GM12878 (cell line): ENCODE measurements around the gene CORO2B. TPM values are rescaled to one million over a fixed set of nuclear protein-coding genes. Genes with fewer than 3 reads are reported as not detected.

Source experiments
- ATAC-seq: fragments of 200-7000 bp; cut with Tn5 transposase; 3 replicates; pipeline ENCODE4 v1.9.1; 2020; ENCODE audit warnings: mild to moderate bottlenecking, moderate library complexity
- BruUV-seq: library from RNA; stranded (reverse); fragments of 400-500 nt; replicated peaks from 2 replicates; lab custom pipeline; 2021; lab: Mats Ljungman, UMichigan
- CTCF ChIA-PET: fragments of 300-600 bp; sonication (Branson Sonifier 250); formaldehyde crosslinking; extraction: SDS; loops from one replicate; lab custom pipeline; 2021; ENCODE audit warnings: inconsistent platforms; lab: Yijun Ruan, JAX
- POLR2A ChIA-PET: fragments of 350-600 bp; formaldehyde crosslinking; extraction: SDS; loops from one replicate; lab custom pipeline; 2021; ENCODE audit warnings: inconsistent platforms; lab: Charles Lee
- RAD21 ChIA-PET: fragments of 300-600 bp; sonication (Branson Sonifier 250); formaldehyde crosslinking; loops from one replicate; lab custom pipeline; 2023; ENCODE audit warnings: antibody characterized with exemption; ENCODE audit not compliant: unreplicated experiment; lab: Charles Lee
- SMC1A ChIA-PET: fragments of 300-600 bp; sonication (Branson Sonifier 250); formaldehyde crosslinking; loops from one replicate; lab custom pipeline; 2023; ENCODE audit not compliant: unreplicated experiment, uncharacterized antibody; lab: Charles Lee
- DNase-seq: peaks from one replicate; pipeline ENCODE4 v3.0.0-alpha.2; 2011; ENCODE audit warnings: low read depth, low spot score
- FAIRE-seq: peaks from 3 replicates; lab custom pipeline; 2011; peaks lifted over from hg19 to GRCh38; lab: Jason Lieb, UNC
- H2AFZ ChIP-seq: 2 replicates; pipeline ENCODE4 v1.6.0; 2011; ENCODE audit warnings: low read depth, low read length, control low read depth; ENCODE audit not compliant: control insufficient read depth
- H3K27ac ChIP-seq: 2 replicates; pipeline ENCODE4 v1.5.1; 2011; ENCODE audit warnings: control low read depth; ENCODE audit not compliant: control insufficient read depth, insufficient read depth
- H3K27me3 ChIP-seq, 2 experiments: replicated peaks in 1 of 2; 2 replicates each; pipeline versions ENCODE4 v1.6.0 to v1.6.1; 2011; ENCODE audit warnings: low read length in 1 of 2; ENCODE audit not compliant: control insufficient read depth in 2 of 2, insufficient read depth in 2 of 2
- H3K36me3 ChIP-seq, 2 experiments: 2 replicates each; pipeline ENCODE4 v1.5.1; 2011; ENCODE audit warnings: low read length in 1 of 2; ENCODE audit not compliant: control insufficient read depth in 2 of 2, insufficient read depth in 2 of 2
- H3K4me1 ChIP-seq: 2 replicates; pipeline ENCODE4 v1.6.1; 2011; ENCODE audit warnings: mild to moderate bottlenecking, low read length, moderate library complexity, mixed read lengths; ENCODE audit not compliant: control insufficient read depth, insufficient read depth
- H3K4me2 ChIP-seq: 2 replicates; pipeline ENCODE4 v1.6.0; 2011; ENCODE audit warnings: control low read depth; ENCODE audit not compliant: control insufficient read depth, insufficient read depth
- H3K4me3 ChIP-seq: fragments of 200-600 bp; sonication (generic); 2 replicates; pipeline ENCODE4 v1.5.1; 2016
- H3K79me2 ChIP-seq: 2 replicates; pipeline ENCODE4 v1.6.0; 2011; ENCODE audit warnings: low read length; ENCODE audit not compliant: control insufficient read depth, insufficient read depth
- H3K9ac ChIP-seq: 2 replicates; pipeline ENCODE4 v1.8.0; 2011; ENCODE audit warnings: low read length, control low read depth, mixed read lengths; ENCODE audit not compliant: control insufficient read depth, insufficient read depth
- H3K9me3 ChIP-seq: replicated peaks from 3 replicates; pipeline ENCODE4 v1.5.1; 2011; ENCODE audit warnings: mild to moderate bottlenecking, low read length; ENCODE audit not compliant: control insufficient read depth, insufficient read depth
- H4K20me1 ChIP-seq: 2 replicates; pipeline ENCODE4 v1.6.0; 2011; ENCODE audit not compliant: control insufficient read depth, insufficient read depth
- BCL11A ChIP-seq: IDR thresholded peaks from 2 replicates; pipeline ENCODE4 v1.6.1; 2011; ENCODE audit warnings: low read depth, low read length
- BMI1 ChIP-seq: fragments of 450-650 bp; IDR thresholded peaks from 2 replicates; pipeline ENCODE4 v1.6.1; 2016; ENCODE audit warnings: mild to moderate bottlenecking, moderate library complexity, borderline replicate concordance
- CBX3 ChIP-seq: fragments of 200-600 bp; sonication (generic); IDR thresholded peaks from 2 replicates; pipeline ENCODE4 v1.6.1; 2016; ENCODE audit warnings: low read depth, borderline replicate concordance
- NR2F1 ChIP-seq: fragments of 450-650 bp; conservative IDR thresholded peaks from 2 replicates; pipeline ENCODE4 v1.6.1; 2017; ENCODE audit warnings: mild to moderate bottlenecking
- POLR2A ChIP-seq: IDR thresholded peaks from 2 replicates; pipeline ENCODE4 v1.6.1; 2011; ENCODE audit warnings: low read depth, mild to moderate bottlenecking, low read length
- SMARCA5 ChIP-seq: fragments of 450-650 bp; IDR thresholded peaks from 2 replicates; pipeline ENCODE4 v1.6.1; 2017; ENCODE audit warnings: mild to moderate bottlenecking
- SP1 ChIP-seq: IDR thresholded peaks from one replicate; pipeline ENCODE4 v1.6.1; 2011; ENCODE audit warnings: low read depth, low read length
- ZZZ3 ChIP-seq: IDR thresholded peaks from 2 replicates; pipeline ENCODE4 v1.6.1; 2011; ENCODE audit warnings: low read depth; ENCODE audit not compliant: control insufficient read depth, insufficient read length
- in situ Hi-C: fragments of 300-500 bp; cut with MboI; formaldehyde crosslinking; loops from 9 replicates; pipeline ENCODE4 v1.14.3; 2018; ENCODE audit warnings: mixed read lengths
- intact Hi-C: fragments of 100-400 bp; cut with micrococcal nuclease; formaldehyde crosslinking; loops from one replicate; pipeline ENCODE4 v1.14.2; 2022; ENCODE audit not compliant: unreplicated experiment
- polyA plus RNA-seq, 11 experiments: library from polyadenylated mRNA; depleted of rRNA in 4 of 11; unstranded in 6 of 11; stranded (reverse) in 5 of 11; fragments of >200 nt; fragmentation: Nextera tagmentation in 4 of 11; fragmentation: Illumina TruSeq in 1 of 11; extraction: Ambion mirVana in 4 of 11; extraction: Trizol in 1 of 11; gene quantifications; 1 replicate in 1 of 11; 2 replicates in 10 of 11; pipeline versions ENCODE4 v1.2.1 to v1.2.3, GENCODE V29; 2011 to 2016; ENCODE audit warnings: inconsistent platforms in 2 of 11, missing spikeins in 2 of 11, low read depth in 1 of 11
- total RNA-seq, 4 experiments: library from RNA; depleted of rRNA in 3 of 4; stranded (reverse); fragments of >200 nt in 3 of 4; fragmentation: Illumina TruSeq in 1 of 4; extraction: Trizol in 1 of 4; gene quantifications; 2 replicates each; pipeline versions ENCODE4 v1.2.1 to v1.2.3, GENCODE V29; 2013 to 2021
- TF ChIP-seq, protein P1 (sequence below): IDR thresholded peaks from 2 replicates; pipeline ENCODE4 v1.6.1; 2012; ENCODE audit warnings: improper control_type of control experiment, low read depth, low read length; ENCODE audit not compliant: insufficient replicate concordance
- TF ChIP-seq, protein P2 (sequence below): fragments of 450-650 bp; IDR thresholded peaks from 2 replicates; pipeline ENCODE4 v1.6.1; 2018; ENCODE audit warnings: mild to moderate bottlenecking, low read depth, moderate library complexity; ENCODE audit not compliant: partially characterized antibody
- TF ChIP-seq, protein P3 (sequence below): fragments of 450-650 bp; IDR thresholded peaks from 2 replicates; pipeline ENCODE4 v1.6.1; 2017; ENCODE audit warnings: mild to moderate bottlenecking
- TF ChIP-seq, protein P4 (sequence below): fragments of 450-650 bp; IDR thresholded peaks from 2 replicates; pipeline ENCODE4 v1.6.1; 2017; ENCODE audit warnings: borderline replicate concordance
- TF ChIP-seq, protein P5 (sequence below): fragments of 450-650 bp; IDR thresholded peaks from 2 replicates; pipeline ENCODE4 v1.6.1; 2016; ENCODE audit warnings: mild to moderate bottlenecking

CORO2B gene
- total and polyA plus RNA-seq, 10 of the 15 experiments (the other 5 are each of a cell fraction or from before 2014, with no cell fraction given), result 0.05 to 0.73 (median 0.13) TPM; not detected in 4

DNA sequence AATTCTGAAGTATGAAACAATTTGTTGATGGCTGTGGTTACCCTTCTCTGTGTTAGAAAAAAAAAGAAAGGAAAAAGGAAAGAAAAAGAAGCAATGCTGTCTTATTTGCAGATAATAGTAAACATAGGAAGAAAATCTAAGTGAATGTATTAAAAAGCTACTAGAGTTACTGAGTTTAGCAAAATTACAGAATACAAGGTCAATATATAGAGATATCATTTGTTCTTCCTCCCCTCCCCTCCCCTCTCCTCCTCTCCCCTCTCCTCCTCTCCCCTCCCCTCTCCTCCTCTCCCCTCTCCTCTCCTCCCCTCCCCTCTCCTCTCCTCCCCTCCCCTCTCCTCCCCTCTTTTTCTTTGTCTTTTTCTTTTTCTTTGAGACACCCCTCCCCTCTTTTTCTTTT is 172.8 kb downstream of the CORO2B start:
- H3K4me1 ChIP-seq, result no peaks in the 10 kb centered on the region
- H3K27ac ChIP-seq, result no peak overlapping the region
- H3K9me3 ChIP-seq, result no peaks in the 10 kb centered on the region; the same call in 2 of the 3 replicates
- POLR2A ChIA-PET, result interaction anchor here (0.7 kb wide), 1 partner anchor 105 kb away, joined by 3 read pairs; no protein-coding TSS in a partner anchor
- no TSS peak for BruUV-seq
- no peak overlapping the region for H3K4me3 ChIP-seq
- RAD21 ChIA-PET, result no interaction called here
- no peak overlapping the region for H3K9ac ChIP-seq
- H3K79me2 ChIP-seq, result no peaks in the 10 kb centered on the region
- CTCF ChIA-PET, result no interaction called here
- SMC1A ChIA-PET, result no interaction called here
- H2AFZ ChIP-seq, result no peak overlapping the region
- H3K4me2 ChIP-seq, result no peak overlapping the region
- in situ Hi-C loops (no loop called here), intact Hi-C loops (no loop called here)
- H3K36me3 ChIP-seq, result no peaks in the 10 kb centered on the region
- no peaks in the 10 kb centered on the region for H4K20me1 ChIP-seq
- no peaks in the 10 kb centered on the region; a peak in 1 of 4 replicates for H3K27me3 ChIP-seq
- no peak for ATAC-seq
- DNase-seq, result no peak
- no peak for FAIRE-seq
- TF ChIP-seq NR2F1 (no peak), ZZZ3 (no peak), CBX3 (no peak), POLR2A (no peak), BMI1 (no peak), BCL11A (no peak), SMARCA5 (no peak), SP1 (no peak)
- TF ChIP-seq, protein P1, sequence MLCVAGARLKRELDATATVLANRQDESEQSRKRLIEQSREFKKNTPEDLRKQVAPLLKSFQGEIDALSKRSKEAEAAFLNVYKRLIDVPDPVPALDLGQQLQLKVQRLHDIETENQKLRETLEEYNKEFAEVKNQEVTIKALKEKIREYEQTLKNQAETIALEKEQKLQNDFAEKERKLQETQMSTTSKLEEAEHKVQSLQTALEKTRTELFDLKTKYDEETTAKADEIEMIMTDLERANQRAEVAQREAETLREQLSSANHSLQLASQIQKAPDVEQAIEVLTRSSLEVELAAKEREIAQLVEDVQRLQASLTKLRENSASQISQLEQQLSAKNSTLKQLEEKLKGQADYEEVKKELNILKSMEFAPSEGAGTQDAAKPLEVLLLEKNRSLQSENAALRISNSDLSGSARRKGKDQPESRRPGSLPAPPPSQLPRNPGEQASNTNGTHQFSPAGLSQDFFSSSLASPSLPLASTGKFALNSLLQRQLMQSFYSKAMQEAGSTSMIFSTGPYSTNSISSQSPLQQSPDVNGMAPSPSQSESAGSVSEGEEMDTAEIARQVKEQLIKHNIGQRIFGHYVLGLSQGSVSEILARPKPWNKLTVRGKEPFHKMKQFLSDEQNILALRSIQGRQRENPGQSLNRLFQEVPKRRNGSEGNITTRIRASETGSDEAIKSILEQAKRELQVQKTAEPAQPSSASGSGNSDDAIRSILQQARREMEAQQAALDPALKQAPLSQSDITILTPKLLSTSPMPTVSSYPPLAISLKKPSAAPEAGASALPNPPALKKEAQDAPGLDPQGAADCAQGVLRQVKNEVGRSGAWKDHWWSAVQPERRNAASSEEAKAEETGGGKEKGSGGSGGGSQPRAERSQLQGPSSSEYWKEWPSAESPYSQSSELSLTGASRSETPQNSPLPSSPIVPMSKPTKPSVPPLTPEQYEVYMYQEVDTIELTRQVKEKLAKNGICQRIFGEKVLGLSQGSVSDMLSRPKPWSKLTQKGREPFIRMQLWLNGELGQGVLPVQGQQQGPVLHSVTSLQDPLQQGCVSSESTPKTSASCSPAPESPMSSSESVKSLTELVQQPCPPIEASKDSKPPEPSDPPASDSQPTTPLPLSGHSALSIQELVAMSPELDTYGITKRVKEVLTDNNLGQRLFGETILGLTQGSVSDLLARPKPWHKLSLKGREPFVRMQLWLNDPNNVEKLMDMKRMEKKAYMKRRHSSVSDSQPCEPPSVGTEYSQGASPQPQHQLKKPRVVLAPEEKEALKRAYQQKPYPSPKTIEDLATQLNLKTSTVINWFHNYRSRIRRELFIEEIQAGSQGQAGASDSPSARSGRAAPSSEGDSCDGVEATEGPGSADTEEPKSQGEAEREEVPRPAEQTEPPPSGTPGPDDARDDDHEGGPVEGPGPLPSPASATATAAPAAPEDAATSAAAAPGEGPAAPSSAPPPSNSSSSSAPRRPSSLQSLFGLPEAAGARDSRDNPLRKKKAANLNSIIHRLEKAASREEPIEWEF, result no peak
- TF ChIP-seq, protein P2, sequence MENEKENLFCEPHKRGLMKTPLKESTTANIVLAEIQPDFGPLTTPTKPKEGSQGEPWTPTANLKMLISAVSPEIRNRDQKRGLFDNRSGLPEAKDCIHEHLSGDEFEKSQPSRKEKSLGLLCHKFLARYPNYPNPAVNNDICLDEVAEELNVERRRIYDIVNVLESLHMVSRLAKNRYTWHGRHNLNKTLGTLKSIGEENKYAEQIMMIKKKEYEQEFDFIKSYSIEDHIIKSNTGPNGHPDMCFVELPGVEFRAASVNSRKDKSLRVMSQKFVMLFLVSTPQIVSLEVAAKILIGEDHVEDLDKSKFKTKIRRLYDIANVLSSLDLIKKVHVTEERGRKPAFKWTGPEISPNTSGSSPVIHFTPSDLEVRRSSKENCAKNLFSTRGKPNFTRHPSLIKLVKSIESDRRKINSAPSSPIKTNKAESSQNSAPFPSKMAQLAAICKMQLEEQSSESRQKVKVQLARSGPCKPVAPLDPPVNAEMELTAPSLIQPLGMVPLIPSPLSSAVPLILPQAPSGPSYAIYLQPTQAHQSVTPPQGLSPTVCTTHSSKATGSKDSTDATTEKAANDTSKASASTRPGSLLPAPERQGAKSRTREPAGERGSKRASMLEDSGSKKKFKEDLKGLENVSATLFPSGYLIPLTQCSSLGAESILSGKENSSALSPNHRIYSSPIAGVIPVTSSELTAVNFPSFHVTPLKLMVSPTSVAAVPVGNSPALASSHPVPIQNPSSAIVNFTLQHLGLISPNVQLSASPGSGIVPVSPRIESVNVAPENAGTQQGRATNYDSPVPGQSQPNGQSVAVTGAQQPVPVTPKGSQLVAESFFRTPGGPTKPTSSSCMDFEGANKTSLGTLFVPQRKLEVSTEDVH, result no peak
- TF ChIP-seq, protein P3, sequence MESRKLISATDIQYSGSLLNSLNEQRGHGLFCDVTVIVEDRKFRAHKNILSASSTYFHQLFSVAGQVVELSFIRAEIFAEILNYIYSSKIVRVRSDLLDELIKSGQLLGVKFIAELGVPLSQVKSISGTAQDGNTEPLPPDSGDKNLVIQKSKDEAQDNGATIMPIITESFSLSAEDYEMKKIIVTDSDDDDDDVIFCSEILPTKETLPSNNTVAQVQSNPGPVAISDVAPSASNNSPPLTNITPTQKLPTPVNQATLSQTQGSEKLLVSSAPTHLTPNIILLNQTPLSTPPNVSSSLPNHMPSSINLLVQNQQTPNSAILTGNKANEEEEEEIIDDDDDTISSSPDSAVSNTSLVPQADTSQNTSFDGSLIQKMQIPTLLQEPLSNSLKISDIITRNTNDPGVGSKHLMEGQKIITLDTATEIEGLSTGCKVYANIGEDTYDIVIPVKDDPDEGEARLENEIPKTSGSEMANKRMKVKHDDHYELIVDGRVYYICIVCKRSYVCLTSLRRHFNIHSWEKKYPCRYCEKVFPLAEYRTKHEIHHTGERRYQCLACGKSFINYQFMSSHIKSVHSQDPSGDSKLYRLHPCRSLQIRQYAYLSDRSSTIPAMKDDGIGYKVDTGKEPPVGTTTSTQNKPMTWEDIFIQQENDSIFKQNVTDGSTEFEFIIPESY, result no peak
- TF ChIP-seq, protein P4, sequence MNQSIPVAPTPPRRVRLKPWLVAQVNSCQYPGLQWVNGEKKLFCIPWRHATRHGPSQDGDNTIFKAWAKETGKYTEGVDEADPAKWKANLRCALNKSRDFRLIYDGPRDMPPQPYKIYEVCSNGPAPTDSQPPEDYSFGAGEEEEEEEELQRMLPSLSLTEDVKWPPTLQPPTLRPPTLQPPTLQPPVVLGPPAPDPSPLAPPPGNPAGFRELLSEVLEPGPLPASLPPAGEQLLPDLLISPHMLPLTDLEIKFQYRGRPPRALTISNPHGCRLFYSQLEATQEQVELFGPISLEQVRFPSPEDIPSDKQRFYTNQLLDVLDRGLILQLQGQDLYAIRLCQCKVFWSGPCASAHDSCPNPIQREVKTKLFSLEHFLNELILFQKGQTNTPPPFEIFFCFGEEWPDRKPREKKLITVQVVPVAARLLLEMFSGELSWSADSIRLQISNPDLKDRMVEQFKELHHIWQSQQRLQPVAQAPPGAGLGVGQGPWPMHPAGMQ, result no peak
- TF ChIP-seq, protein P5, sequence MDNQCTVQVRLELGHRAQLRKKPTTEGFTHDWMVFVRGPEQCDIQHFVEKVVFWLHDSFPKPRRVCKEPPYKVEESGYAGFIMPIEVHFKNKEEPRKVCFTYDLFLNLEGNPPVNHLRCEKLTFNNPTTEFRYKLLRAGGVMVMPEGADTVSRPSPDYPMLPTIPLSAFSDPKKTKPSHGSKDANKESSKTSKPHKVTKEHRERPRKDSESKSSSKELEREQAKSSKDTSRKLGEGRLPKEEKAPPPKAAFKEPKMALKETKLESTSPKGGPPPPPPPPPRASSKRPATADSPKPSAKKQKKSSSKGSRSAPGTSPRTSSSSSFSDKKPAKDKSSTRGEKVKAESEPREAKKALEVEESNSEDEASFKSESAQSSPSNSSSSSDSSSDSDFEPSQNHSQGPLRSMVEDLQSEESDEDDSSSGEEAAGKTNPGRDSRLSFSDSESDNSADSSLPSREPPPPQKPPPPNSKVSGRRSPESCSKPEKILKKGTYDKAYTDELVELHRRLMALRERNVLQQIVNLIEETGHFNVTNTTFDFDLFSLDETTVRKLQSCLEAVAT, result no peak
